Spleen (tissue), 11 donors: ENCODE data around the gene CMTM7. TPM values are rescaled to one million over a fixed set of nuclear protein-coding genes. Genes with fewer than 3 reads are reported as not detected.
A peak's percentile ranks its signal among the peaks of the same experiment; 100 is the strongest.

Source experiments
- DNase-seq: peaks from one replicate; pipeline ENCODE4 v3.0.0-alpha.2; 2020
- H3K27ac ChIP-seq, 8 donors: fragments of 200-600 bp; sonication (generic) in 7 of 8; 1 replicate in 4 of 8; 2 replicates in 4 of 8; pipeline versions ENCODE4 v1.5.0 to v1.8.0; 2016 to 2021; ENCODE audit warnings: inconsistent platforms in 4 of 8, mild to moderate bottlenecking in 4 of 8, moderate library complexity in 1 of 8
- H3K27me3 ChIP-seq, 7 donors: fragments of 200-600 bp; sonication (generic) in 6 of 7; replicated peaks in 1 of 7; 1 replicate in 4 of 7; 2 replicates in 3 of 7; pipeline versions ENCODE4 v1.5.0 to v1.8.0; 2016 to 2021; ENCODE audit warnings: inconsistent platforms in 3 of 7, mild to moderate bottlenecking in 1 of 7
- H3K36me3 ChIP-seq, 6 donors: fragments of 200-600 bp; sonication (generic) in 5 of 6; 1 replicate in 4 of 6; 2 replicates in 2 of 6; pipeline versions ENCODE4 v1.5.0 to v1.8.0; 2016 to 2021; ENCODE audit warnings: inconsistent platforms in 2 of 6
- H3K4me1 ChIP-seq, 6 donors: fragments of 200-600 bp; sonication (generic) in 5 of 6; 1 replicate in 3 of 6; 2 replicates in 3 of 6; pipeline versions ENCODE4 v1.5.0 to v1.8.0; 2016 to 2021; ENCODE audit warnings: inconsistent platforms in 3 of 6
- H3K4me3 ChIP-seq, 8 donors: fragments of 200-600 bp; sonication (generic) in 7 of 8; 1 replicate in 4 of 8; 2 replicates in 4 of 8; pipeline versions ENCODE4 v1.5.0 to v1.8.0; 2016 to 2021; ENCODE audit warnings: inconsistent platforms in 4 of 8, mild to moderate bottlenecking in 4 of 8, moderate library complexity in 2 of 8
- H3K9me3 ChIP-seq, 8 donors: fragments of 200-600 bp; sonication (generic) in 7 of 8; 1 replicate in 4 of 8; 2 replicates in 4 of 8; pipeline versions ENCODE4 v1.5.0 to v1.8.0; 2016 to 2021; ENCODE audit warnings: inconsistent platforms in 4 of 8
- CTCF ChIP-seq, 11 experiments: fragments of 200-600 bp in 7 of 11; fragments of 450-650 bp in 4 of 11; sonication (generic) in 4 of 11; IDR thresholded peaks in 8 of 11; conservative IDR thresholded peaks in 3 of 11; 1 replicate in 7 of 11; 2 replicates in 4 of 11; pipeline versions ENCODE4 v1.4.0 to v1.8.0; 2016 to 2021; ENCODE audit warnings: antibody characterized with exemption in 11 of 11, inconsistent platforms in 4 of 11, mild to moderate bottlenecking in 1 of 11
- POLR2A ChIP-seq, 3 donors: fragments of 450-650 bp; IDR thresholded peaks; one replicate each; pipeline ENCODE4 v1.5.1; 2017; ENCODE audit warnings: antibody characterized with exemption in 3 of 3, mild to moderate bottlenecking in 1 of 3
- POLR2AphosphoS5 ChIP-seq, 3 donors: sonication (generic); formaldehyde crosslinking; IDR thresholded peaks; one replicate each; pipeline ENCODE4 v1.5.1; 2017; ENCODE audit warnings: antibody characterized with exemption in 3 of 3
- WGBS, 5 donors: extraction: QIAGEN DNeasy Blood & Tissue Kit in 3 of 5; methylation state at CpG; one replicate each; pipeline versions ENCODE4 v1.1.5 to v1.1.7; 2013 to 2018; 5-methylcytosine and 5-hydroxymethylcytosine counted together
- intact Hi-C: fragments of 100-400 bp; cut with DNase I; formaldehyde crosslinking; loops from one replicate; pipeline ENCODE4 v1.15.0; 2023; ENCODE audit warnings: low total_unique reads
- polyA plus RNA-seq, 3 donors: library from polyadenylated mRNA; stranded (reverse); fragments of 200-250 nt; gene quantifications; one replicate each; pipeline ENCODE4 v1.2.1, GENCODE V29; 2013
- total RNA-seq, 7 donors: library from RNA; depleted of rRNA in 3 of 7; stranded (reverse); fragments of >200 nt in 3 of 7; fragmentation: NEBNext Ultra II Directional in 4 of 7; extraction: Animal tissue kit (Norgen Biotek cat#: 25700) in 4 of 7; gene quantifications; one replicate each; pipeline versions ENCODE4 v1.1.0 to v1.2.1, GENCODE V29; 2016 to 2021
- donor health status: healthy with polysubstance abuse.
- donor health status: DM: no; HTN: no; CAD: no; lungs with moderate emphysema.
- donor health status: DM: no; HTN: no; CAD: no.
- donor health status: Bipolar disorder and iron deficiency.
- donor health status: healthy.
- donor health status: DM: no; HTN: no; CAD: no.
- donor health status: DM: yes; HTN: yes; CAD: no.

The CMTM7 gene
- total and polyA plus RNA-seq, 10 donors, result 27.6 to 92.0 (median 47.5) TPM

DNA sequence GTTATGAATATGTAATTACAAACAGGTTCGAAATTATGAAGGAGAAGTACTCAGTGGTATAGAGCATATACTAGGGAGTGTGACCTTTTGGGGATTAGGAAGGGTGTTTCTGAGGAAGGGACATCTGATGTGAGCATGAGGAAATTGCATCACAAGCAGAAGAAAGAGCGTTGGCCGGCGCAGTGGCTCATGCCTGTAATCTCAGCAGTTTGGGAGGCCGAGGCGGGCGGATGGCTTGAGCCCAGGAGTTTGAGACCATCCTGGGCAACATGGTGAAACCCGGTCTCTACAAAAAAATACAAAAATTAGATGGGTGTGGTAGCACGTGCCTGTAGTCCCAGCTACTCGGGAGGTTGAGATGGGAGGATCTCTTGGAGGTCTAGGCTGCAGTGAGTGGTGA is 6.9 kb downstream of the CMTM7 start:
- H3K4me3 ChIP-seq, result peak overlapping the region in 1 of 8 donors; percentile 24
- H3K27me3 ChIP-seq, result no peaks in the 10 kb centered on the region
- TF ChIP-seq POLR2A (IDR thresholded peaks at IDR 0.05) (no peak), CTCF (IDR thresholded peaks at IDR 0.05 in 8 of 11, conservative IDR thresholded peaks at IDR 0.05 in 3 of 11) (no peak), POLR2AphosphoS5 (IDR thresholded peaks at IDR 0.05) (peak in 2 of 3 donors; percentile 52 to 54)
- DNase-seq, result peak; percentile 86
- no peaks in the 10 kb centered on the region for H3K9me3 ChIP-seq
- WGBS, 5 donors, result 27 to 65% (median 48%) methylated on average over 10 of the region's 10 CpGs
- no peaks in the 10 kb centered on the region for H3K36me3 ChIP-seq
- peaks cover 33 to 100% (median 89%) of the 10 kb centered on the region in 6 donors for H3K4me1 ChIP-seq
- H3K27ac ChIP-seq, result peak overlapping the region; percentile 23 to 97 (median 78)
- intact Hi-C loops, result no loop called here

- Histone ChIP-seq H3K9me3 (no peaks in the 10 kb centered on the region), H3K27me3 (no peaks in the 10 kb centered on the region), H3K4me1 (peaks cover 33 to 100% (median 89%) of the 10 kb centered on the region in 6 donors), H3K4me3 (peak overlapping the region in 1 of 8 donors; percentile 24), H3K36me3 (no peaks in the 10 kb centered on the region), H3K27ac (peak overlapping the region; percentile 23 to 97 (median 88))
- TF ChIP-seq CTCF (IDR thresholded peaks at IDR 0.05 in 8 of 11, conservative IDR thresholded peaks at IDR 0.05 in 3 of 11) (peak; percentile 17 to 68 (median 59)), POLR2A (IDR thresholded peaks at IDR 0.05) (no peak)
- DNase-seq, result no peak
- intact Hi-C loops, result no loop called here
- 23 to 61% (median 56%) methylated on average over 2 of the region's 2 CpGs for WGBS, 5 donors
Observed at GRCh38 chr3:32399030-32399620, 7.5 kb downstream of the CMTM7 start.

DNA sequence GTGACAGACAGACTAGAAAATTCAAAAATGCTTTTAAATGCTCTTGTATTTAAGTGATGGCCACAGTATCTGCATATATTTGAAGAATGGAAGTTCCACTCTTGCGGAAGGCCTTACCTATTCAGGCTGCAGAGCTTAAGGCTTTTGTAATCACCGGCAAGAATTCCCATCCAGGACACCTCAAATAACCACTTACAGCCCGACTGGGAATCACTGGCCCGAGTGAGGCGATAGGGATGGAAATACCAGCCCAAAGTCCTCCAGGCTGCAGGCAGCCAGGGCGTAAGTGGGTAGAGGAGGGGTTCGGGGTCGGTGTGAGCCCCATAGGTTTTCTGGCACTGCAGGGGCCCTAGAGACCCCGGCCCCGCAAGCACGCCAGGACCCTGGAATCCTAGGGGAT is 9.5 kb downstream of the CMTM7 start:
- DNase-seq, result no peak
- no peaks in the 10 kb centered on the region for H3K27me3 ChIP-seq
- intact Hi-C loops, result no loop called here
- H3K4me3 ChIP-seq, result peak overlapping the region; percentile 6 to 70 (median 46)
- TF ChIP-seq CTCF (IDR thresholded peaks at IDR 0.05 in 8 of 11, conservative IDR thresholded peaks at IDR 0.05 in 3 of 11), result no peak
- peaks cover 30 to 100% (median 89%) of the 10 kb centered on the region in 6 donors for H3K4me1 ChIP-seq
- 9 to 26% (median 11%) methylated on average over 4 to 11 of the region's 11 CpGs for WGBS, 5 donors
- H3K9me3 ChIP-seq, result no peaks in the 10 kb centered on the region
- peak overlapping the region; percentile 76 to 97 (median 93) for H3K27ac ChIP-seq
- H3K36me3 ChIP-seq, result peaks cover 0 to 15% (median 0%) of the 10 kb centered on the region in 6 donors

DNA sequence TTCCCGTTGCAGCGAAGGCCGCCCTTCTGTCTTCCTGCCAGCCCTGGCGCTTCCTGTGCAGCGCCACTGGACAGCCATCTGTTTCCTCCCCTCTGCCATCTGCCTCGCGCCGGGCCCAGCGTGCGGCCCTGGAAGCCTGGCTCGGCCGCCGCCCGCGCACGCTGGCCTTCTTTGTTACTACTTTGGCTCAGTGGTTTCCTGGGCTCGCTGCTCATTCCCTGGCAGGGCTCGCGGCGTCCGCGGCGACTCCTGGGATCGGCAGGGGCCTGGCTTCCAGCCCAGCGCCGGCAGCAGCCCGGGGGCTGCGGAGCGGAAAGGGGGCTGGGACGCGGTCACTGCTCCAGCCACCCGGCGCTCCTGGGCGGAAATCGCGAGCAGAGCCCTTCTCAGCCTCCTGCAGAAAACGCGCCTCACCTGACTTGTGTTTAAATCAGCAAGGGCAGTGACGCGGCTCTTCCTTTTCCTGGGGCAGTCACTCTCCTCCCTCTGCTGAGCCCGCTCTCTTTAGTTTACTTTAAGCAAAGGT is 10.0 kb downstream of the CMTM7 start:
- intact Hi-C loops, result no loop called here
- peak; percentile 95 for DNase-seq
- WGBS, 5 donors, result 0 to 1% (median 0%) methylated on average over 28 to 41 of the region's 41 CpGs
- H3K27me3 ChIP-seq, result no peaks in the 10 kb centered on the region
- peaks cover 0 to 15% (median 0%) of the 10 kb centered on the region in 6 donors for H3K36me3 ChIP-seq
- H3K9me3 ChIP-seq, result no peaks in the 10 kb centered on the region
- H3K4me1 ChIP-seq, result peaks cover 30 to 100% (median 89%) of the 10 kb centered on the region in 6 donors
- peak overlapping the region; percentile 76 to 97 (median 93) for H3K27ac ChIP-seq
- H3K4me3 ChIP-seq, result peak overlapping the region; percentile 6 to 70 (median 46)
- TF ChIP-seq CTCF (IDR thresholded peaks at IDR 0.05 in 8 of 11, conservative IDR thresholded peaks at IDR 0.05 in 3 of 11) (peak in 2 of 11 experiments; percentile 14 to 18), POLR2AphosphoS5 (IDR thresholded peaks at IDR 0.05) (peak; percentile 95 to 97 (median 96)), POLR2A (IDR thresholded peaks at IDR 0.05) (peak in 1 of 3 donors; percentile 31)
